ENCODE data around the gene KDM2A.

The KDM2A gene

DNA sequence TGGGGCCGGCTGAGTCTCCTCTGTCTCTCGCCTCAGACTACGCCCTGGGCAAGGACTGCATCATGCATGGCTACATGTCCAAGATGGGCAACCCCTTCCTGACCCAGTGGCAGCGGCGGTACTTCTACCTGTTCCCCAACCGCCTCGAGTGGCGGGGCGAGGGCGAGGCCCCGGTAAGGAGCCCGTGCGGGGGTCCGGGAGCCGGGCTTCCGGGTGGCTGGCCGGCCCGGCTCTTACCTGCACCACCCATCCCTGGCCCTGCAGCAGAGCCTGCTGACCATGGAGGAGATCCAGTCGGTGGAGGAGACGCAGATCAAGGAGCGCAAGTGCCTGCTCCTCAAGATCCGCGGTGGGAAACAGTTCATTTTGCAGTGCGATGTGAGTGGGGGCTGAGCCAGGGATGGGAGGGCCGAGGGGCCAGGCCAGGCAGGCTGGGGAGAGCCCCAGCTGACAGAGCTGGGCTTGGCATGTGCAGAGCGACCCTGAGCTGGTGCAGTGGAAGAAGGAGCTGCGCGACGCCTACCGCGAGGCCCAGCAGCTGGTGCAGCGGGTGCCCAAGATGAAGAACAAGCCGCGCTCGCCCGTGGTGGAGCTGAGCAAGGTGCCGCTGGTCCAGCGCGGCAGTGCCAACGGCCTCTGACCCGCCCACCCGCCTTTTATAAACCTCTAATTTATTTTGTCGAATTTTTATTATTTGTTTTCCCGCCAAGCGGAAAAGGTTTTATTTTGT is 165.9 kb downstream of the KDM2A start:
- DNase-seq (ENCODE audit: low spot score): no peak
- FAIRE-seq: no peak

DNA sequence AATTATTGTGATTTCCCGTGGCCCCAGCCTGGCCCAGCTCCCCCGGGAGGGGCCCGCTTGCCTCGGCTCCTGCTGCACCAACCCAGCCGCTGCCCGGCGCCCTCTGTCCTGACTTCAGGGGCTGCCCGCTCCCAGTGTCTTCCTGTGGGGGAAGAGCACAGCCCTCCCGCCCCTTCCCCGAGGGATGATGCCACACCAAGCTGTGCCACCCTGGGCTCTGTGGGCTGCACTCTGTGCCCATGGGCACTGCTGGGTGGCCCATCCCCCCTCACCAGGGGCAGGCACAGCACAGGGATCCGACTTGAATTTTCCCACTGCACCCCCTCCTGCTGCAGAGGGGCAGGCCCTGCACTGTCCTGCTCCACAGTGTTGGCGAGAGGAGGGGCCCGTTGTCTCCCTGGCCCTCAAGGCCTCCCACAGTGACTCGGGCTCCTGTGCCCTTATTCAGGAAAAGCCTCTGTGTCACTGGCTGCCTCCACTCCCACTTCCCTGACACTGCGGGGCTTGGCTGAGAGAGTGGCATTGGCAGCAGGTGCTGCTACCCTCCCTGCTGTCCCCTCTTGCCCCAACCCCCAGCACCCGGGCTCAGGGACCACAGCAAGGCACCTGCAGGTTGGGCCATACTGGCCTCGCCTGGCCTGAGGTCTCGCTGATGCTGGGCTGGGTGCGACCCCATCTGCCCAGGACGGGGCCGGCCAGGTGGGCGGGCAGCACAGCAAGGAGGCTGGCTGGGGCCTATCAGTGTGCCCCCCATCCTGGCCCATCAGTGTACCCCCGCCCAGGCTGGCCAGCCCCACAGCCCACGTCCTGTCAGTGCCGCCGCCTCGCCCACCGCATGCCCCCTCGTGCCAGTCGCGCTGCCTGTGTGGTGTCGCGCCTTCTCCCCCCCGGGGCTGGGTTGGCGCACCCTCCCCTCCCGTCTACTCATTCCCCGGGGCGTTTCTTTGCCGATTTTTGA is 166.8 kb downstream of the KDM2A start:
- no peak for FAIRE-seq
- DNase-seq (ENCODE audit: low spot score): no peak

- no peak for DNase-seq (ENCODE audit: low spot score)
- FAIRE-seq: no peak
Measured at GRCh38 chr11:67286621-67287333, 167.7 kb downstream of the KDM2A start.

DNA sequence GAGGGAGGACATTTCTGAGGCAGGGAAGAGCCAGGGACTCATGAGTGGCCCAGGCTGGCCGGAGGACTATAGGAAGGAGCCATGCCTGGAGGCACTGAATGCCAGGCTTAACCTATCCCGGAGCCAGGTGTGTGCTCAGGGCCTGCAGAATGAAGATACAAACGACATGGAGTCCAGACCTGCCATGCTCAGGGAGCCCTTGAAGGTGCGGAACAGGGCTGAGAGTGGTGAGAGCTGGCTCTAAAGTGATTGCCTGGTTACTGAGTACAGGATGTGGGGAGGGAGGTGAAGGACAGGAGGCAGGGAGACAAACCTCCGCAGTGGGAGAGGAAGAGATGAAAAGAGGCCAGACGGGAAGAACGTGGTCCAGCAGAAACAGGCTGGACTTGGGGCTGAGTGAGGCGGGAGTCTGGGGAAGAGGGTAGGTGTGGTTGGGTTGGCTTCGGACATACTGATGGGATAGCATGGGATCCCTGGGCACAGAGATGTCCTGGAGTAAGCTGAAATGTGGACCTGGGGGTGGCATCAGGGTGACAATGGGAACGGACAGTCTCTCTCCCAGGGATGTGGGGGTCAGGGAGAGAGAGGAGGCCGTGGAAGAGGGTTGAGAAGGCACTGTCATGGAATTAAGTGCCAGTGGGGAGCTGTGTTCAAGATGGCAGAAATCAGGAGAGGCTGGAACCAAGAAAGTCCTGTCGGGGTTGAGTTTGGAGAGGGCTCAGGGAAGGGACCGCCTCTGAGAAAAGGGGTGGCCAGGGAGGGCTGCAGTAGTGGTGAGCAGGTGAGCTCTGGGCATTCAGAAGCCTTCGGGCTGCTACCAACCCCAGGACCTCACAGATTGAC is 168.5 kb downstream of the KDM2A start:
- no peak for DNase-seq (ENCODE audit: low spot score)
- no peak for FAIRE-seq

DNA sequence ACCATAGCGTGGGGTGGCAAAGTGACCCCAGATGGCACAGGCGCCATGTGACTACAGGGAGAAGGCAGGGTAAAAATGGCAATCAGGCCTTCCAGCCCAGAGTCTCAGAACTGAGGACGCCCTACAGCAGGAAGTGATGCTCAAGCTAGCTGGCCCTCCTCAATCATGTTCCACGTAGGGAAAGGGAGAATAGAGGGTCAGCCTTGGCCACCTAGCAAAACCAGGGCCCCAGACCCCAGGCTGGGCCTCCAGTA is 169.1 kb downstream of the KDM2A start:
- FAIRE-seq: no peak

DNA sequence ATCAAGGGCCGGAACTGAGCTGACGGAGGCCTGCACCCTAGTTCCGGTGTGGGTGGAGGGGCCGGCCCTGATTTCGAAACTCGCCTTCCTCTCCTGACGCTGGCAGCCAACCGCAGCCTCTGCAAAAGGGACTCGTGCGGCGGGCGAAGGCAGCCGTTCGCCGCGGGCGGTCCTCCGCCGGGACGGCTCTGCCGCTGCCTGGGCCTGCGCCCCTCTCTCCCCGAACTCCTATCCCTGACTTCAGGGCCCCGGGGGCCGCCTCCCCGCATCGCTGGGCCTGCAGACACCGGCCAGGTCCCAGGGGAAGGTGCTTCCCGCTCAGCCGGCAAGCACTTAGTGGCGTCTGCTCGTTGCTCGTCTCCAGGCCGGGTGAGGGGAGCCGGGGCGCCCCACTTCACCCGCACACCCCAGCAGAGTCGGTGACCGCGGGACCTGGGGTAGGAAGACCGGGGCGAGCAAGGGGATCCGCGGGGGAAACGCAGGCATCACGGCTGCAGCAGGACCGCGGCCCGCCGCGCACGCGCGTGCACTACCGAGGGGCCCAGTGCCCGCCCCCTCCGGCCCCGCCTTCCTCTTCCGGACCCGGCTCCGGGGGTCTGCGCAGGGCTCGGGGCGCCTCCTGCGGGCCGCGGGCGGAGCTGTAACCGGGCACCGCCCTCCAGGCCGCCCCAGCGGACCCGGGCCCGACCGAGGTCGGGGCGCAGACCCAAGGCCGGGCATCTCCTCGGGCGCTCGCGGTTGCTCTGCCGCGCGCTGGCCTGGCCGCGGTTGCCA is 169.6 kb downstream of the KDM2A start:
- FAIRE-seq: no peak
- DNase-seq (ENCODE audit: low spot score): peak; percentile 92

More for the DNA sequence above, 169.1 kb downstream of the KDM2A start:
- no peak for DNase-seq (ENCODE audit: low spot score)

- FAIRE-seq (peak; percentile 56), DNase-seq (ENCODE audit: low spot score) (no peak)
Measured at GRCh38 chr11:67289226-67289650, 170.2 kb downstream of the KDM2A start, which contains the start of gene ANKRD13D. ANKRD13D (plus strand) TSS chr11:67289303; CDS start chr11:67289461, 158 bp downstream.

DNA sequence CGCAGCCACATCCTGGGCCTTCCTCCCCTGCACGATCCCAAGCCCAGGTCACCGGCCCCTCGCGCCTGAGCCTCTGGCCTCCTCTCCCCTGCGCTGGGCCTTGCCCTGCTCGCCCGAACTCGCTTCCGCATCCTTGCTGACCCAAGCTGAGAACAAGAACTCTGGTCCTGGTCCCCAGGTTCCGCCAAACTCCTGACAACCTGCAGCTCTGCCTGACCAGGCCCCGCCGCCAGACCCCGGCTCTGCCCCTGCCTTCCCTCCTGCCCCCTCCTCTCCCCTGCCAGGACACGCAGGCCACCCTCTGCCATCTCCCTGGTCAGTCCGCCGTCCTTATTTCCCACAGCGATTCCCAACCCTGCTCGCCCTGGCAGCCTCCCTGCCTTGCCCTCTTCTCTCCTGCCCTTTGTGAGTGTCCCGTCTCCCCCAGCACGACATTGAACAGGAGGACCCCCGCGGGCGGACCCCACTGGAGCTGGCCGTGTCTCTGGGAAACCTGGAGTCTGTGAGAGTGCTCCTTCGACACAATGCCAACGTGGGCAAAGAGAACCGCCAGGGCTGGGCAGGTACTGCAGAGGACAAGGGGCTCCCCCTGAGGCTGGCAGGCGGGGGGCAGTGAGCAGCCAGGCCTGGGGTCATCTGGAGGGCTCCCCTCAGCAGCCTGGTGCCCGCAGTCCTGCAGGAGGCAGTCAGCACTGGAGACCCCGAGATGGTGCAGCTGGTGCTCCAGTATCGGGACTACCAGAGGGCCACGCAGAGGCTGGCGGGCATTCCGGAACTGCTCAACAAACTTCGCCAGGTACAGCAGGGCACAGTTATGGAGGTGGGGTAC is 170.8 kb downstream of the KDM2A start:
- no peak for DNase-seq (ENCODE audit: low spot score)
- FAIRE-seq: no peak

GRCh38 chr11:67290801-67291200 is 171.7 kb downstream of the KDM2A start:
- DNase-seq (ENCODE audit: low spot score): no peak
- no peak for FAIRE-seq

GRCh38 chr11:67291481-67292381 is 172.7 kb downstream of the KDM2A start:
- FAIRE-seq (no peak), DNase-seq (ENCODE audit: low spot score) (no peak)

DNA sequence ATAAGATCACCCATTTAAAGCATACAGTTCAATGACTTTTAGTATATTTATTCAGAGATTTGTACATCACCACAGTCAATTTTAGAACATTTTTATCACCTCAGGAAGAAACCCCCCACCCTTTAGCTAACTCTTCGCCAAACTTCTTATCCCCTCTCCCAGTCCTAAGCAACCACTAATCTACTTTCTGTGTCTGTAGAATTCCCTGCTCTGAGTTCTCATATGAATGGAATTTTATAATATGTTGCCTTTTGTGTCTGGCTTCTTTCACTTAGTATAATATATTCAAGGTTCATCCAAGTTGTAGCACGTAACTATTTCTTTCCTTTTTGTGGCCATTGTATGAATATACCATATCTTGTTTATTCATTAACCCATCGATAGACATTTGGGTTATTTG is 173.6 kb downstream of the KDM2A start:
- FAIRE-seq: no peak
- no peak for DNase-seq (ENCODE audit: low spot score)

DNA sequence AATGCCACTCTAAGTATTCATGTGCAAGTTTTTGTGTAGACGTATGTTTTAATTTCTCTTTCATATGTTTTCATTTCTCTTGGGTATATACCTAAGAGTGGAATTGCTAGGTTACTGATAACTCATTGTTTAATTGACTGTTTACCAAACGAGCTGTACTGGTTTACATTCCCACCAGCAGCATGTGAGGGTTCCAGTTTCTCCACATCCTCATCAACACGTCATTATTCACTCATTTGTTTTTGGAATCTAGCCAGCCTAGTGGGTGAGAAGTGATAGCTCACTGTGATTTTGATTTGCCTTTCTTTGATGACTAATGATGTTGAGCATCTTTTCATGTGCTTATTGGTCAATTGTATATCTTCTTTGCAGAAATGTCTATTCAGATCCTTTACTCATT is 174.0 kb downstream of the KDM2A start:
- DNase-seq (ENCODE audit: low spot score): no peak
- no peak for FAIRE-seq

DNA sequence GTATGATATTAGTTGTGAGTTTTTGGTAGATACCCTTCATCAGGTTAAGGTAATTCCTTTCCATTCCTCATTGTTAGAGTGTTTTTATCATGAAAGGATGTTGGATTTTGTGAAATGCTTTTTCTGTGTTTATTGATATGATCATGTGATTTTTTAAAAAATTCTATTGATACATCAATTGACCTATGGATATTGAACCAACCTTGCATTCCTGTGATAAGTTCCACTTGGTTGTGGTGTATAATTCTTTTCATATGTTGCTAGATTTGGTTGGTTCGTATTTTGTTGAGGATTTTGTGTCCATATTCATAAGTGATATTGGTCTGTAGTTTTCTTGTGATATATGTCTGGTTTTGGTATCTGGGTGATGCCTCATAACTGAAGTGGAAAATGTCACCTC is 176.8 kb downstream of the KDM2A start:
- no peak for FAIRE-seq

GRCh38 chr11:67298786-67299185 is 179.7 kb downstream of the KDM2A start:
- DNase-seq (ENCODE audit: low spot score) (no peak), FAIRE-seq (no peak)

More for the DNA sequence above, 176.8 kb downstream of the KDM2A start:
- no peak for DNase-seq (ENCODE audit: low spot score)

- DNase-seq (ENCODE audit: low spot score): no peak
Measured at GRCh38 chr11:67299471-67300191, 180.6 kb downstream of the KDM2A start.

GRCh38 chr11:67300256-67300755 is 181.2 kb downstream of the KDM2A start:
- DNase-seq (ENCODE audit: low spot score): no peak
- FAIRE-seq: no peak

More at GRCh38 chr11:67299471-67300191, 180.6 kb downstream of the KDM2A start:
- FAIRE-seq: no peak

GRCh38 chr11:67300756-67301312 is 181.8 kb downstream of the KDM2A start:
- DNase-seq (ENCODE audit: low spot score) (no peak), FAIRE-seq (no peak)
